HG02938 (cell line): Measurements from ENCODE around the gene OR10A3.

ENCODE experiments used
- ATAC-seq: cut with Tn5 transposase; IDR thresholded peaks from one replicate; pipeline ENCODE4 v1.9.1; 2021; ENCODE audit warnings: mild to moderate bottlenecking, moderate library complexity; ENCODE audit not compliant: unreplicated experiment

The OR10A3 gene

DNA sequence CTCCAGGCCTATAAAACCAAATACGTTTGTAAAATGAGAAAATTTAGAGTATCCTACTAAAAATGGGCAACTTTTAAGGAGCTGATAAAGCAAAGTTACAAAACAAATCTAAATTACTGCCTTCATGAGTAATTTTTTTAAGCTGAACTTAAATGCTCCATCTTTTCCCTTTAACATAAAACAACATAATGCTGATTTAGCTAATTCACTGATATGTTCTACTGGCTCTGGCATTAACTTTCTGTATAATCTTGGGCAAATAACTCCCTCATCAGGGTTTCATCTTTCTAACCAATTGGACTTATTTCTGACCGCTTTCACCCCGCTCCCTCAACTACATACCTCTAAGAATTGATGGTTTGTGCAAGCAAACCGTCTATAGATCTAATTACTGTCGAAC, 362 bp downstream of the OR10A3 start:
- ATAC-seq = no peak

- ATAC-seq = no peak
These were observed 4.9 kb downstream of the OR10A3 start for GRCh38 chr11:7936615-7937014.

GRCh38 chr11:7931168-7931567, 10.3 kb downstream of the OR10A3 start, which contains the start of gene OR10A6:
TSS of gene OR10A6 (minus strand) at chr11:7931268. CDS start at chr11:7928662, 2,606 bp downstream.
- no peak for ATAC-seq

DNA sequence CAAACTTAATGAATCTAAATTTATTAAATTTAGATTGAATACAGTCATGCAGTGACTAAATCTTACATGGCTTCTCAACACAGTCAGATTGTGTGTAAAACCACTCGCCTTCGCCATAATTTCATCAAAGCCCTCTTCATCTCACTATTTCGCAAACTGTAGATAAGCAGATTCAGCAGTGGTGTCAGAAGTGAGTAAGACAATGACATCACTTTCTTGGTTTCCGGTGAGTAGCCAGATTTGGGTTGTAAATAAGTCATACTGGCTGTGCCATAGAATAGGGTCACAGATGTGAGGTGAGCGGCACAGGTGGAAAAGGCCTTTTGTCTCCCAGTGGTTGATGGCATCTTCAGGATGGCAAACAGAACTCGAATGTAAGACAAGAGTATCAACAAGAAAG, 13.9 kb downstream of the OR10A3 start:
- no peak for ATAC-seq

DNA sequence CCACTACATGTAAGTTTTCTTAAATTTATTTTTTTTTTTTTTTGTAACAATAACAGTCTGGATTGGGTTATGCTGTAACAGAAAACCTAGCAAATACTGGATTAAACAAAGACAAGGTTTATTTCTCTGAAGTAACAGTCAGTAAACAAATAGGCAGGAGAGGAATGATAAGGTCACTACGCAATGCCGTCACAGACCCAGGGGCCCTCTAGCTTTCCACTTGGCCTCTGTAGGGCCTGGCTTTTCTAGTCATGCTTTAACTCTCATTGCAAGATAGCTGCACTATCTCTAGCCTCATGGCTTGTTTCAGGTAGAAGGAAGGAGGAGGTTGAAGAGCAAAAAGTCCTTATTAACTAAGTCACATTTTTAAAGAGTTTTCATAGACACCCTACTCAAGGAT, 17.0 kb downstream of the OR10A3 start:
- ATAC-seq = no peak

DNA sequence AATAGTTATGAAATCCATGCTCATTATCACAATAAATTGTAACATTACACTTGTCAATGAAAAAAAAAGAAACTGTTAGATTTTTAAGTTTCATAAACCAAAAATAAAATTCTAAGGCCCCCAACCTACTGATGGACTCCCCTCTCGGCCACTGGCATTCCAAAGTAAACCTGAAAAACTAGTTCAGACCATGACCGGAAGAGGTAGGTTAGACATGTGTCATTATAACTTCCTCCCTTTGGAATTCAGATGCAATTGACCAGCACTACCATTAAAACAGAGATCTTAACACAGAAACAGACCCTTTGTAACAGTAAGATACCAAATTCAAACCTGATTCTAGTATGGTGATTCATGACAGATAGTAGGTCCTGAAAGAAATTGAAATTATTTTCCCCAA, 23.4 kb downstream of the OR10A3 start:
- ATAC-seq = no peak

DNA sequence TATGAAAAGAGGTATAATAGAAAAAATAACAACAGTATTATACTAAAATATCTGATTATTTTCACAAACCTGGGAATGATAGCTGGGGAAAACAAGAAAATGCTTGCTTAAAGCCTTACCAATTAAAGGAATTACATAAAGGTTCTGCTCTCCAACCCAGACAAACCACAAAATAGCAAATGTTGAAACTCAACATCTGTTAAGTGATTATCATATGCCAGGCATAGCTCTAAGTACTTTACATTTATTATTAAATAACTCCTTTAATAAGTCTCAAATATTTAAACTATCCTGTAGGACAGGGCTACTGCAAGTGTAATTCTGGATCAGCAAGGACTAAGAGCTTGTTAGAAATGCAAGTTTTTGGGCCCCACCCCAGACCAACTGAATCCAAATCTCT, 30.5 kb downstream of the OR10A3 start:
- no peak for ATAC-seq

DNA sequence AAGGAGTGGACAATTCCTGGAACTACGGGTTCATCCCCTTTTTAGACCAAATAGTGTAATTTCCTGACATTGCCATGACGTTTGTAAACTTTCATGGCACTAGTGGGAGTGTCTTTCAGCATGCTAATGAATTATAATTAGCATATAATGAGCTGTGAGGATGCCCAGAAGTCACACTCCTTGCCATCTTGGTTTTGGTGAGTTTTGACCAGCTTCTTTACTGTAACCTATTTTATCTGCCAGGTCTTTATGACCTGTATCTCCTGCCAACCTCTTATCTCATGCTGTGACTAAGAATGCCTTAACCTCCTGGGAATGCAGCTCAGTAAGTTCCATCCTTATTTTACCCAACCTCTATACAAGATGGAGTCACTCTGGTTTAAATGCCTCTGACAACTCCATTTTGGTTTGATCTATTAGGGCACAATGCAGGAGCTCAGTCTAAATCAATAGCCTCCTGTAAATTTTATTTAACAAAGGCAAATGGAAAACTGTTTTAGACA, 31.2 kb downstream of the OR10A3 start:
- no peak for ATAC-seq

DNA sequence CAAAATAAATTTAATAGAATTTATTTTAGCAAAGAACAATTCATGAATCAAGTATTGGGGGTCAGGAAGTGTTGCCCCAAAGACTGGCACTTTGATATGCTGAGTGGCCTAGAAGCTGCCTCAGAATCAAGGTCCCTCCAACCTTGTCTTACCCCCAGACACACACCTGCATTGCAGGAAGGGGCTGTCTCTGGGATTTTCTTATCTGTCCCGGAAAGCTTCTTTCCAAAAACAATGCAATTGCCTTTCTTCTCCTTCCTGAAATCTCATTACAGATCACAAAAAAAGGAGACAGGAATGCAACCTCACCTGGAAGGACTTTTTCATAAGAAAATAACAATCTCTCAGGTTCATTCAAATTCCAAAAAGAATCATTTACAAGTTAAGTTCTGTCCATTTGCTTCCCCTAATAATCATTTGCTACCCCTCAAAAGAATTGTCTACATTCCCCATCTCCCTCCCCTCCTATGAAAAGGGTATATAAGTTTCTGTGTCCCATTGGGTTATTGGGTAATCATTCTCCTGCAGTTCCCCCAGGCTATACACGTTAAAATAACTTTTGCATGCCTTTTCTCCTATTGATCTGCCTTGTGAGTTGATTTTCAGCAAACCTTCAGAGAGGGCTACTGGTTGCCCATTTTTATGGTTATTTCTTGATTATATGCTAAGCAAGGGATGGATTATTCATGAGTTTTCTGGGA, 31.8 kb downstream of the OR10A3 start:
- ATAC-seq = no peak

DNA sequence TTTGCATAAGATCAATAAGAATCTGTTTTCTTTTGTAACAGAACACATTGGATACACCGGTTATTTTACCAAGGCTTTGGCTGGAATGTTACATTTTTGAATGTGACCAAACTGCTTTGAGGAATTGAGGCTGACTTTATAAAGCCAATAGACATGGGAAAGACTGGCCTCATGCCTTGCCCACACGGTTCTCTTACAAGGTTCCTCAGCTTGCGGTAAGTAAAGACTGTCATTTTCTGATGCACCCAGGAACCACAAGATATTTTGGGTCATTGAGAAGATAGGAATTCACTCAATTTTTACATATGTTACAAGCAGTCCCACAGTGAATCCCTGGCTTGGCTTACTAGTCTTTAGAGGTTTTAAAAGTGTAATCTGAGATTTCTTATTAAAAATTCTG, 34.4 kb downstream of the OR10A3 start:
- no peak for ATAC-seq

DNA sequence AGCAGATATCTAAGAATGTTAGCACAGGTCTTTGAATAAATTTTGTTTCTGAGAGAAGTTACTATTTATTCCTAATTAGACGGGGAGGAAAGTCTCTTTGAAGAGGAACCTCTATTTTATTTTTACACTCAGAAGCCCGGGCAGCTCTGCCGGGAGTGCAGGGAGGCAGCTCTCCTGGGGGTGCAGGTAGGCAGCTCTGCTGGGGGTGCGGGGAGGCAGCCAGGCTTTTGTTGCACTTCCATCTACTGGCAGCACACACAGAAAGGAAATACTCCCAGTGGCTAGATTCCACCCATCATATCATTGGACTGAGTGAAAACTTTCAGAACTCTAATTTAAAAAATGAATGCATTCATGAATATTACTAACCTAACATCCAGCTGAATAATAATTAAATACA, 35.0 kb downstream of the OR10A3 start:
- ATAC-seq = no peak

- no peak for ATAC-seq
These were observed 35.5 kb downstream of the OR10A3 start for GRCh38 chr11:7905961-7906429.

GRCh38 chr11:7905549-7905948, 36.0 kb downstream of the OR10A3 start:
- ATAC-seq = no peak

- ATAC-seq = no peak
These were observed 36.6 kb downstream of the OR10A3 start for GRCh38 chr11:7904917-7905316.

DNA sequence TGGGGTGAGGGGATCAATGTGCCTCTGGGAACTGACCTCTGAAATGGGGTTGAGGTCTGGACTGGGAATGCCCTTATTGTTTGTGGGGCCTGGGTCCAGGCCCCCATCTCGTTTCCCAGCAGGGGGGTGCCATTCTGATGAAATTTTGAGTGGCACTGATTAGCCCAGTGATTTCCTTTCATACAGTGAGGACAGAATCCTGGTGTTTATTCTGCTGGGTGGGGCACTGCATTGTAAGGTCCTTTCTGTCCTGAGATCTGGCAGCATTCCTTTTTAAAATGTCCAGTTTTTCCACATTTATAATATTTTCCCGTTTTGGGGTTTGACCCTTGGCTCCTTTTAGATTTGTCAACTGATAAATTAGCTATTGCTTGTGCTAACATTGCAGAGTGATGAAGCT, 37.6 kb downstream of the OR10A3 start:
- ATAC-seq = no peak

- ATAC-seq = no peak
These were observed 40.1 kb downstream of the OR10A3 start for GRCh38 chr11:7901319-7901854.

- ATAC-seq = no peak
These were observed 40.8 kb downstream of the OR10A3 start for GRCh38 chr11:7900686-7901085.

- no peak for ATAC-seq
These were observed 42.1 kb downstream of the OR10A3 start for GRCh38 chr11:7899418-7899817.

DNA sequence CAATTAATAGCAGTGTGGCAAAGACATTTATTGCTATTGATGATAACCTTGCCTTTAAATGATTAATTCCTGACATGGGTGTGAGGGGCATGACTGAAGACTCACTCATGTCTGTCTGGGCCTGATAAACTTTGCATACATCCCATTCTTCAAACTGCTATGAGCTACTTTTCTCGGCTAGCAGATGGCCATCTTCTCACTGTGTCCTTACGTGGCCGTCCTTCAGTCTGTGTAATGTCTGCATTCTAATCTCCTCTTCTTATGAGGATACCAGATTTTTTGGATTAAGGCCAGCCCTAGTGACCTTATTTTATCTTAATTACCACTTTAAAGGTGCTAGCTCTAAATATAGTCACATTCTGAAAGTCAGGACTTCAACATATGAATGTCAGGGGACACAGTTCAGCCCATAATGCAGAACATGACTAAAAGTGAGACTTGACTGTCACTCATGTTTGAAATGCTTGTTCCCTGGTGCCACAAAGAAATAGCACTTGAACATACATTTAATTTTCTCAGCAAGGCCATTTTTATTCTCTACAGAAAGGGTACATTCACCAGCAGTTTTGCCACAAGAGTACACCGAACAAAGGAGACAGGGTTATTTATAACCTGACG, 42.7 kb downstream of the OR10A3 start:
- ATAC-seq = no peak

GRCh38 chr11:7896009-7896785, 45.3 kb downstream of the OR10A3 start:
- no peak for ATAC-seq

DNA sequence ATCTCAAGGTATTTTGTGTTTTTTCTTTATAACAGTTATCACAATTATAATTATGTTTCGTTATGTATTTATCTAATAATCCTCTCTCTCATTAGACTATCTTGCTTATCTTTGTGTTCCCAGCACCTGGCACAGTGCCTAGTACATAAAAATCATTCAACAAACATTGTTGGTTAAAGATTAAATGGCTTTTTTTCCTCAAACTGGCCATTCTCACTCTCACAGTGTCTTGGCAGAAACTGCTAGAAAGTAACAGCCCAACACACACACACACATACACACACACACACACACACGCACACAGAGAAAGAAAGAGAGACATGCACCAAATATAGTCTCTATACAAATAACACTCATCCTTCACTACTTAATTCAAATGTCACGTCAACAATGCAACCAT, 47.3 kb downstream of the OR10A3 start:
- no peak for ATAC-seq
